ENCODE results near the gene DCTN3.
"Not testable (repeated sequence)": the region's sequence is repeated elsewhere in the genome, so short reads cannot be mapped to it uniquely, and the experiment has no call there.

DCTN3 gene

DNA sequence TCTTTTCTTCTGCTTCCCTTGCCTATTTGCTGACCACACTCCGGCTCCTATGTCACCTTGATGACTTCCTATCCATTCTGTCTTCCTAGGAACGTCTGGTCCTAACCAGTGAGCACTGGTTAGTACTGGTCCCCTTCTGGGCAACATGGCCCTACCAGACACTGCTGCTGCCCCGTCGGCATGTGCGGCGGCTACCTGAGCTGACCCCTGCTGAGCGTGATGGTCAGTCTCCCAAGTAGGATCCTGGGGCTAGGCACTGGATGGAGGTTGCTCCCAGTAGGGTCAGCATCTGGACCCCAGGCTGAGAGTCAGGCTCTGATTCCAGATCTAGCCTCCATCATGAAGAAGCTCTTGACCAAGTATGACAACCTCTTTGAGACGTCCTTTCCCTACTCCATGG, 28.4 kb upstream of the DCTN3 start:
- no peak for DNase-seq (ENCODE audit: low read depth, low spot score)
- no peak overlapping the region for H3K4me3 ChIP-seq (ENCODE audit: low read length)

DNA sequence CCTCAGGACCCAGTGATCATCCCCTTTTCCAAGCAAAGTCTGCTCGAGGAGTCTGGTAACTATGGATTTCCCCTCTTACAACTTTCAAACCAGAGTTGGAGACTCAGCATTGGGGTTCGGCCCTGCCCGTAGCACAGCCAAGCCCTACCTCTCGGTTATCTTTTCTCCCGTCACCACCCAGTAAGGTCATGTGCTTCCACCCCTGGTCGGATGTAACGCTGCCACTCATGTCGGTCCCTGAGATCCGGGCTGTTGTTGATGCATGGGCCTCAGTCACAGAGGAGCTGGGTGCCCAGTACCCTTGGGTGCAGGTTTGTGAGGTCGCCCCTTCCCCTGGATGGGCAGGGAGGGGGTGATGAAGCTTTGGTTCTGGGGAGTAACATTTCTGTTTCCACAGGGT, 27.4 kb upstream of the DCTN3 start:
- DNase-seq (ENCODE audit: low read depth, low spot score) = no peak
- H3K4me3 ChIP-seq (ENCODE audit: low read length) = peak overlapping the region; percentile 93

DNA sequence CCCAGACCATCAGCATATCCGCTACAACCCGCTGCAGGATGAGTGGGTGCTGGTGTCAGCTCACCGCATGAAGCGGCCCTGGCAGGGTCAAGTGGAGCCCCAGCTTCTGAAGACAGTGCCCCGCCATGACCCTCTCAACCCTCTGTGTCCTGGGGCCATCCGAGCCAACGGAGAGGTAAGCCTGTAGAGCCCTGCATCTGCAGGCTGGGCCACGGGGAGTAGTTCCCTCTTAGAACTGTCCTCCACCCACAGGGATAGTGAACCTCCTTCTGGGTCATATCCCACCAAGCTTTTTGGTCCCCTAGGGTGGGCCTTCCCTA, 26.7 kb upstream of the DCTN3 start:
- peak overlapping the region; percentile 93 for H3K4me3 ChIP-seq (ENCODE audit: low read length)
- no peak for DNase-seq (ENCODE audit: low read depth, low spot score)

GRCh38 chr9:34646211-34647083, 26.2 kb upstream of the DCTN3 start, which contains the start of gene GALT:
Gene GALT (plus strand): TSS chr9:34646675. CDS start chr9:34646705, 30 bp downstream.
- peak; percentile 72 for DNase-seq (ENCODE audit: low read depth, low spot score)
- H3K4me3 ChIP-seq (ENCODE audit: low read length) = peak within 1 kb of the TSS; percentile 93

DNA sequence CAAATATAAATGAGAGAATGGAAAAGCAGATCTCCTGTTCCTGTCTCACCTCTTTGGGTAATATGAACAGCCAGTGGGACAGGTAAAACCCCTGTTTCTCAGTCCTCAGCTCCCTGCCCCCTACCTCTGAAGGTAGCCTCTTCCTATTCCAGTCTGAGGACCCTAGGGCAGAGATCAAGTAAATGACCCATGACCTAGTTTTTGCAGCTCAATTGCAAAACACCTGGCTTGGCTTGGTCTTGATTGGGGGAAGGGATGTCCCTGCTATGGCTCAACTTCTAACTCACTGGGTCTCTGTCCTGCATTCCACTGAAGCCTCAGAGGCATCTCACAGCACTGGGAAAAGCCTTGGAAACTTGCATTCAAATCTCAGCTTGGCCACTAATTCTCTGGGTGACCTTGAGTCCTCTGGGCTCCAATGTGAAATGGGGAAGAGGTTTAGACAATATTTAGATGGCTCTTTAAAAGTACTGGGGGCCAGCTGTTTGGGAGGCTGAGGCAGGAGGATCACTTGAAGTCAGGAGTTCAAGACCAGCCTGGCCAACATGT, 24.5 kb upstream of the DCTN3 start:
- no peak overlapping the region for H3K4me3 ChIP-seq (ENCODE audit: low read length)
- DNase-seq (ENCODE audit: low read depth, low spot score) = no peak

DNA sequence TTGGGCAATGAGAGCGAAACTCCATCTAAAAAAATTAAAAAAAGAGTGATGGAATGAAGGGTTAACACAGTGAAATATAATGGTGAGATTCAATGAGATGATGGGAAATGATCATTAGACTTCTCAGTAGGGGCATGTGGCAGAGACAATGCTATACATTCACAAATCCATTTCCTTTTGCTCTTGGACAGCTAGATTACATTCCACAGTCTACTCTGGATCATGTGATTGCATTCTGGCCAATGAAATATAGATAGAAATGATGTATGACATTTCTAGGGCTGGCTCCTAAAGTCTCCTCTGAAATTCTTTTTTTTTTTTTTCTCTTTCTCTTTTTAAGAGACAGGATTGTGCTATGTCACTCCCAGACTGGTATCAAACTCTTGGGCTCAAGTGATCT, 22.4 kb upstream of the DCTN3 start:
- no peak overlapping the region for H3K4me3 ChIP-seq (ENCODE audit: low read length)
- DNase-seq (ENCODE audit: low read depth, low spot score) = no peak

DNA sequence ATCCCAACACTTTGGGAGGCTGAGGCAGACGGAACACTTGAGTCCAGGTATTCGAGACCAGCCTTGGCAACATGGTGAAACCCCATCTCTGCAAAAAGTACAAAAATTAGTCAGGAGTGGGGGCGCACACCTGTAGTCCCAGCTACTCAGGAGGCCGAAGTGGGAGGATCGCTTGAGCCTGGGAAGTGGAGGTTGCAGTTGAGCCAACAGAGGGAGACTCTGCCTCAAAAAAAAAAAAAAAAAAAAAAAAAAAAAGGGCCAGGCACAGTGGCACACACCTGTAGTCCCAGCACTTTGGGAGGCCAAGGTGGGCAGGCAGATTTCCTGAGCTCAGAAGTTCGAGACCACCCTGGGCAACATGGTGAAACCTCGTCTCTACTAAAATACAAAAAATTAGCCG, 19.0 kb upstream of the DCTN3 start:
- not testable (repeated sequence) for H3K4me3 ChIP-seq (ENCODE audit: low read length); DNase-seq (ENCODE audit: low read depth, low spot score)

GRCh38 chr9:34638138-34638445, 17.8 kb upstream of the DCTN3 start:
- no peak for DNase-seq (ENCODE audit: low read depth, low spot score)
- H3K4me3 ChIP-seq (ENCODE audit: low read length) = peak overlapping the region; percentile 91

DNA sequence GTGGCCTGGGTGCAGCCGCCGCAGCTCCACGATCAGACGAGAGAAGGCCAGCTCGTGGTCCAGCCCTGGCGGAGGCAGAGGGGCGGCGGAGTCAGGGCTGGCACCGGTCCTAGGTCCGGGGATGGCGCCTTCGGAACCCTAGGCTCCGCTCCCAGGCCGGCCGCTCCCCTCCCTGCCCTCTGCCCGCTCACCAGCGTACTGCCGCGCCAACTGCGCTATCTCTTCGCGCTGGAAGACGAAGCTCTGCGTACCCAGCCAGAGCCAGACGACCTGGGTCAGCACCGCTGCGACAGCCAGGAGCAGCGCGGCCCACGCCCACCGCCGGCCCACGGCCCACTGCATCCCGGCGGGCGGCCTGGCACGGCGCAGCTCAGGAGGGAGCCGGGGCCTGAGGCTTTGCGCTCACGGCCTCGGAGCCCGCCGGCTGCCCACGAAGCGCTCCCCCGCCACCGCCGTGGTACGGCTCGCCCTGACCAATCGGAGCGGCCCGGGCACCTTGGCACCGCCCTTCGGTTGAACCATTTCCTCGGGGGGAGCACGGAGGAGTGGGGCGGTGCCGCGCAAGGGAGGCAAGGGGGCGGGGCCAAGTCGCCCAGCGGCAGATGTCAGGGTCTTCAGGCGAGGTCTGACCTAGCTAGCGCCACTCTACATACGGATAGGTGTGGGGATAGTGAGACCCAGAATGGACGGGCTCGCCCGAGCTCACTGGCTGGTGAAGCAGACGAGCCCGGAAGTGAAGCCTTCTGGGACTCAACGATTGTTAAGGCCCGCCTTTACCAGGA, 17.3 kb upstream of the DCTN3 start, which contains the start of gene SIGMAR1:
Gene SIGMAR1, minus strand, starts transcription at position 432 of the 782 bp plus-strand sequence. Its CDS starts 90 bp downstream, at position 342.
- peak; percentile 89 for DNase-seq (ENCODE audit: low read depth, low spot score)
- H3K4me3 ChIP-seq (ENCODE audit: low read length) = peak within 1 kb of the TSS; percentile 91

DNA sequence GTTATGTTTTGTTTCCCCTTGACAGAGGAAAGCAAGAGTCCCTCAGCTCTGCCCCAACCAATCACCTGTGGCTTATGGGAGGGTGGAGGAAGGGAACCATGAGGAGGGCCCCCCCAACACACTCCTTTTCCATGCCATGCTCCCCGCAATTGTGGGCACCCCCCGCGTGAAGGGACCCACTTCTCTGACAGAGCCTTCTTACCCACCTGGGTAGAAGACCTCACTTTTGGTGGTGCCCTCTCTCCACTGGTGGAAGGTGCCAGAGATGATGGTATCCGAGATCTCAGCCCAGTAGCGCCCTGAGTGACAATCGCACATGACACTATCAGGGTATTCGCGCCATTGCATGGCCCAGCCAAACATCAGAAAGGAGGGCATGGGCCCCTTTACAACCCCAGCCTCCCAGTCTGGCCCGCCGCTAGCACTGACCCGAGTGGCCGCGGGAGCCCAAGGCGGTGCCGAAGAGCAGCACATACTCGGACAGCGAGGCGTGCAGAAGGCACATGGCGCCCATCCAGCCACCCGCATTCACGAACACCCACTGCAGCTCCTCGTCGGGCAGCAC, 16.6 kb upstream of the DCTN3 start:
- no peak for DNase-seq (ENCODE audit: low read depth, low spot score)
- H3K4me3 ChIP-seq (ENCODE audit: low read length) = peak overlapping the region; percentile 91

- H3K4me3 ChIP-seq (ENCODE audit: low read length) = no peak overlapping the region
- DNase-seq (ENCODE audit: low read depth, low spot score) = no peak
Measured at GRCh38 chr9:34635556-34635955, 15.3 kb upstream of the DCTN3 start.

DNA sequence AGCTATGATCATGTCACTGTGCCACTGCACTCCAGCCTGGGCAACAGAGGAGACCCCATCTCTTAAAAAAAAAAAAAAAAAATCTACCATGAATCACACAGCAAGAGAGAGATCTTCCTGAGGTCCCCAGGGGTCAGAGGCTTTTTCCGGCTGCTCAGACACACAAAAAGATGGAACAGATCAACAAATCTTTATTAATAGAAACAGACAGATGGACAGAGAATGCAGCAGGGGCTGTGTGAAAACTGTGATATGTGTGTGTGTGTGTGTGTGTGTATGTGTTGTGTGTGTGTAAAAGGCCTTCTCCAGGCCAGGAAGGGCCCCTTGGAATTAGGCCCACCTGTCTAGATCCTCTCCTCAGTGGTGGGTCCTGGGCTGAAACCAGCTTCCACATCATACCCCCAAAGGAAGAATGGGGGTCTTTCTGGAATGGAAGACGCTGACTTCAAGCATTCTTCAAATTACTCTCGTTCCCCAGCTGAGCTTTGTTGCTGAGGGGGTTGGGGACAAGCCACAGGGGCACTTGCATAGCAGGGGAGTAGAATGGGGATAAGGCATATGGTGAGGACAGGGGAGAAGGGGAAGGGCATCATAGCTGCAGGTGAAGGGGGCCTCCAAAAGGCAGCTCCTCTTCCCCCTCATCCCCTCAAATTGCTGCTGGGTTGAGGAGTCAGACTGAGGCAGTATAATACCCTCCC, 14.4 kb upstream of the DCTN3 start:
- no peak for DNase-seq (ENCODE audit: low read depth, low spot score)
- H3K4me3 ChIP-seq (ENCODE audit: low read length) = no peak overlapping the region

DNA sequence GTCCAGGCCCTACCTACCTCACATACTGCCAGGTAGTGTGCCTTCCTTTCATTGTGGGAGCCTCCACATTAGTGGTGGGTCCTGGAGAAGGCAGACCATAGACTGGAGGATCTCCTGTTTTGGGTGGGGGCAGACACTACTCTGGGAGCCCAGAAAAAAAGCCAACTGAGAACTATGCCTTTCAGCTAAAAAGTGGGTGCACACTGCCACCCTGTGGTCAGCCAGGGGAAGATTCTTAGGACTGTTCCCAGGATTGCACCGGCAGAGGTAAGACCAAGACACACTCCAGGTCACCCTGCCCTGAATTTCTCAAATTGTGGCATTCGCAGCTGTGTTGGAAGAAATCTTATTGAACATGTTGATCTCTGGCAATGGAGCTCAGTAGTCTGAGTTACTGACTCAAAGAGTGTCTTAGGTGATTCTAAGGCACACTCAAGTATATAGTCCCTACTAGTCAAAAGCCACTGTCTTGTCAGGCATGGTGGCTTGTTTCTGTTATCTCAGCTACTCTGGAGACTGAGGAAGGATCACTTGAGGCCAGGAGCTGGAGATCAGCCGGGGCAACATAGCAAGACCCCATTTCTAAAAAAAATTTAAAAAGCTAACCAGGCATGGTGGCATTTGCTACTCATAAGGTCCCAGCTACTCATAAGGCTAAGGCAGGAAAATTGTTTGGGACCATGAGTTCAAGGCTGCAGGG, 13.7 kb upstream of the DCTN3 start:
- peak; percentile 73 for DNase-seq (ENCODE audit: low read depth, low spot score)
- H3K4me3 ChIP-seq (ENCODE audit: low read length) = no peak overlapping the region

GRCh38 chr9:34633166-34633565, 12.9 kb upstream of the DCTN3 start:
- no peak overlapping the region for H3K4me3 ChIP-seq (ENCODE audit: low read length)
- no peak for DNase-seq (ENCODE audit: low read depth, low spot score)

DNA sequence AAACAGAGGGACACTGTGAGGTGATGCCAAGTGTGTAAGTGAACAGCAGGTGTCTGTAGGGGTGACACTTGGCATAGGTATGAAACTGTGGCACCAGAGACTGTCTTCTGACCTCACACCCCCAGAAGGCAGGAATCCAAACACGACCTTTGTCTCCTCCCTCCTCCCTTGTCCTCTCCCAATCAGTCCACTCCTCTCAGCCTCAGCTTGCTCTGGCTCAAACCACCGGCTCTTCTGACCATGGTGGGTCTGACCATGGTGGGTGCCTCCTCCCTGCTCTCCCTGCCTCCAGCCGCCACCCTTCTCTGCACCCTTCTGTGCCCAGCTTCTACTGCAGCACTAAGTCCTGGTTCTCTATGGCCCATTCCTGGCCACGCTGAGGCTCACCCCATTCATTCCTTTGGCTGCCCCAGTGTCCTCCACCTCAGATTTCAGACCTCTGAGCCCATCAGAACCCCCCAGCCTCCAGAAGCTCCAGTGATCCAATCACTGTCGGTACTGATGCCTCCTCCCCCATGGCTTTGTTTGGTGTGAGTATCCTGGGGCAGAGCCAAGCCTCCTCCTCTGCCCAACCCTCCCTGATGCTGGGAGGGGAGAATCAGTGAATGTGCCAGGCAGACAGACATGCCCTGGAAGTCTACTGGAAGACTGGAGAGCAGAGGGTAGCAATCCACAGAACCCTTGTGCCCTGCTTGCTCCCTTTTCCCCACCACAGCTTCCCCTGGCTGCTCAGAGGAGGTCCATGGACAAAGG, 10.3 kb upstream of the DCTN3 start:
- no peak for DNase-seq (ENCODE audit: low read depth, low spot score)
- H3K4me3 ChIP-seq (ENCODE audit: low read length) = no peak overlapping the region

GRCh38 chr9:34629491-34629808, 9.2 kb upstream of the DCTN3 start:
- no peak overlapping the region; the same call in 1 of the 2 replicates for H3K4me3 ChIP-seq (ENCODE audit: low read length)

DNA sequence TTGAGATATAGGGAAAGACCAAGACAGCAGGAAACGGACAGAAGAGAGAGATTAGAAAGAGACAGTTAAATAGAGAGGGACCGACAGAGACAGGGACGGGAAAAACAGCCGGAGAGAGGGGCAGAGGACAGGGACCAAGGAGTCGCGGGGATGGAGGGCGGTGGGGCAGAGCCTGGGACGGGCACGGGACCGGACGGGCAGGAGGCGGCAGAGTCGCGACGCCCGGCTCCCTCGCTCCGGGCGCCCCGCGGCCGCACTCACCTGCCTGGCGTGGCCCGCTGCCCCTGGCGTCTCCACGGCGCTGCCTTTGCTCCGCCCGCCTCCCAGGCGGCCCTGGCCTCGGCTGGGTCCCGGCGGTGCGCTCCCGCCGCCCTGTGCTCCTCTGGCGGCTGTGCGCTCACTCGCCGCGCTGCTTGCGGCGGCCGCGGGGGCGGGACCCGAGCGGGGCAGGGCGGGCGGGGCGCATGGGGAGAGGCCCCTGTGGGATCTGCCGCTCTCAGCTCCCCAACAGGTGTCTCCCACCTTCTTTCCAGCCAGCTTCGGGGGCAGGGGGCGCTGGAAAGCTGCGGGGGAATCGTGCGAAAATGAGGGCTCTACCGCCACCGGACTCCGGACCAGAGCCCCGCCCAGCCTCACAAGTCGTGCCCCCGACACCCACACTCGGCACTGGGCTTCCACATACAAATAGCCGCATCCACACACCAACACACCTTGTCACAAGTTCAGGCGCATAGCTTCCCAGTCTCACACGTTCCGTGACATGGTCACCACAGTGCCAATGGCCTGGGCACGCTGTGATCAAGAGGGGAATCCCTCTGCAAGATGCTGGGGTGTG, 8.6 kb upstream of the DCTN3 start, which contains the start of gene ARID3C:
Gene ARID3C, minus strand, starts transcription at position 411 of the 835 bp plus-strand sequence. CDS start 1,052 bp downstream, outside the sequence.
- DNase-seq (ENCODE audit: low read depth, low spot score) = no peak
- peak within 1 kb of the TSS; percentile 28 for H3K4me3 ChIP-seq (ENCODE audit: low read length)

More at GRCh38 chr9:34629491-34629808, 9.2 kb upstream of the DCTN3 start:
- no peak for DNase-seq (ENCODE audit: low read depth, low spot score)
